Measurements from ENCODE around the gene ATAD2B.

Gene ATAD2B

DNA sequence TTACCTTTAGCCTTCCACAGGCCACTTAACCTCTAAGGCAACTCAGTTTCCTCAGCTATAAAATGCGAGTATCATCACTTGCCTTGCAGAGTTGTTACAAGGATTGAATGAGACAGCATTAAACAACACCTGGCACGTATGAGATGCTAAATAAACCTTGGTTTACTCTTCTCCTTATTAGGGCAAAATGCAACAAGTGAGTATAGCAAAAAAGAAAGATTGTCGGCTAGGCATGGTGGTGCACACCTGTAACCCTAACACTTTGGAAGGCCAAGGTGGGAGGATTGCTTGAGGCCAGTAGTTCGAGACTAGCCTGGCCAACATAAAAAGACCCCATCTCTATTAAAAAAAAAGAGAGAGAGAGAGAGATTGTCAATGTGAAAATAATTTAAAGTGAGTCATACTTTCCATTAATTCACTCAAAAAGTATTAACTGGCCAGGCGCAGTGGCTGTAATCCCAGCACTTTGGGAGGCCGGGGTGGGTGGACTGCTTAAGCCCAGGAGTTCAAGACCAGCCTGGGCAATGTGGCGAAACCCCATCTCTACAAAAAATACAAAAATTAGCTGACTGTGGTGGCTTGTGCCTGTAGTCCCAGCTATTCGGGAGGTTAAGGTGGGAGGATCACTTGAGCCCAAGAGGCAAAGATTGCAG, 8.0 kb downstream of the ATAD2B start:
- Histone ChIP-seq H3K4me2 (ENCODE audit: low read length) (no peak overlapping the region), H3K27ac (ENCODE audit: low read length) (no peak overlapping the region), H3K27me3 (ENCODE audit: low read depth, low read length) (0 out of 2 replicates have a peak, but pooled peaks cover 3% of the 10 kb centered on the region), H3K9ac (ENCODE audit: low read length) (no peak overlapping the region), H3K9me3 (ENCODE audit: insufficient read depth, low read length) (no peaks in the 10 kb centered on the region), H3K4me3 (ENCODE audit: low read length) (no peak overlapping the region), H3K79me2 (ENCODE audit: low read length) (peaks cover 70% of the 10 kb centered on the region), H4K20me1 (ENCODE audit: insufficient read depth, low read length) (peaks cover 54% of the 10 kb centered on the region), H2AFZ (ENCODE audit: low read depth, low read length) (no peak overlapping the region), H3K36me3 (replicated peaks; ENCODE audit: low read depth, low read length) (no peaks in the 10 kb centered on the region), H3K4me1 (ENCODE audit: low read length) (peaks cover 7% of the 10 kb centered on the region; the same call in 1 of the 2 replicates)
- TF ChIP-seq, protein P1, sequence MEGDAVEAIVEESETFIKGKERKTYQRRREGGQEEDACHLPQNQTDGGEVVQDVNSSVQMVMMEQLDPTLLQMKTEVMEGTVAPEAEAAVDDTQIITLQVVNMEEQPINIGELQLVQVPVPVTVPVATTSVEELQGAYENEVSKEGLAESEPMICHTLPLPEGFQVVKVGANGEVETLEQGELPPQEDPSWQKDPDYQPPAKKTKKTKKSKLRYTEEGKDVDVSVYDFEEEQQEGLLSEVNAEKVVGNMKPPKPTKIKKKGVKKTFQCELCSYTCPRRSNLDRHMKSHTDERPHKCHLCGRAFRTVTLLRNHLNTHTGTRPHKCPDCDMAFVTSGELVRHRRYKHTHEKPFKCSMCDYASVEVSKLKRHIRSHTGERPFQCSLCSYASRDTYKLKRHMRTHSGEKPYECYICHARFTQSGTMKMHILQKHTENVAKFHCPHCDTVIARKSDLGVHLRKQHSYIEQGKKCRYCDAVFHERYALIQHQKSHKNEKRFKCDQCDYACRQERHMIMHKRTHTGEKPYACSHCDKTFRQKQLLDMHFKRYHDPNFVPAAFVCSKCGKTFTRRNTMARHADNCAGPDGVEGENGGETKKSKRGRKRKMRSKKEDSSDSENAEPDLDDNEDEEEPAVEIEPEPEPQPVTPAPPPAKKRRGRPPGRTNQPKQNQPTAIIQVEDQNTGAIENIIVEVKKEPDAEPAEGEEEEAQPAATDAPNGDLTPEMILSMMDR (IDR thresholded peaks at IDR 0.05; ENCODE audit: low read depth, low read length) = no peak
- no peak for TF ChIP-seq EZH2phosphoT487 (IDR thresholded peaks at IDR 0.05; ENCODE audit: low read depth)

DNA sequence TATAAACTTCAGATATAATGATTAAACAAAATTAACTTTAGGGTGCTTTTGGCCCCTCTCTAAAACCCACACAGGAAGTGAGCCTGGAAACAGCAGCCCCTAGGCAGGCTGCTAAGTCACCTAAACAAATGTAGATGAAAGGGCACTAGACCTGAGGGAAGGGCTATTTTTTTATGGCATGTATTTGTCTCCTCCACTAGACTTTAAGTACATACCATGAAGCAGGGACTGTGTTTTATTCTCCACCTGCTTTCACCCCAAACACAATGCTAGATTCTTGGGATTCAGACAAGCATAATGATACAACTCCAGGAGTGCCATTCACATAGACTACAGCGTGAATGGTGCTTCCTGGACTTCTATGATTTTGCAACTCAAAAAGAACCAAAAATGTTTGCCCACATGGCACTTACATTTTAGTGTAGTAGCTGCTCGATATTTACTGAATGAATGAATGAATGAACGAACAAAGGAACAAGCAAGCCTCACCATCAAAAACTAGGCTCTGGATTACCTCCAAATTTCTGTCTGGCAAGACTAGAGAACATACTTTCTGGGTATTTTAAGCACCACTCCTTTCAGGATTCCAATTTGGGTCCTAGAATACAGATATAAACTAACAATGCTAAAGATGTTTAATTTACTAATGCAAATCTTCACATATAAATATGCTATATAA, 10.1 kb downstream of the ATAD2B start:
- no peak overlapping the region for H3K4me2 ChIP-seq (ENCODE audit: low read length)
- no peaks in the 10 kb centered on the region for H3K36me3 ChIP-seq (replicated peaks; ENCODE audit: low read depth, low read length)
- no peak overlapping the region for H3K27ac ChIP-seq (ENCODE audit: low read length)
- peaks cover 7% of the 10 kb centered on the region; the same call in 1 of the 2 replicates for H3K4me1 ChIP-seq (ENCODE audit: low read length)
- H3K27me3 ChIP-seq (ENCODE audit: low read depth, low read length) = no peaks in the 10 kb centered on the region
- H3K9me3 ChIP-seq (ENCODE audit: insufficient read depth, low read length) = no peaks in the 10 kb centered on the region
- H3K4me3 ChIP-seq (ENCODE audit: low read length) = no peak overlapping the region
- TF ChIP-seq, protein P1 (IDR thresholded peaks at IDR 0.05; ENCODE audit: low read depth, low read length) = no peak
- TF ChIP-seq EZH2phosphoT487 (IDR thresholded peaks at IDR 0.05; ENCODE audit: low read depth) = no peak
- H4K20me1 ChIP-seq (ENCODE audit: insufficient read depth, low read length) = peaks cover 46% of the 10 kb centered on the region
- peaks cover 64% of the 10 kb centered on the region for H3K79me2 ChIP-seq (ENCODE audit: low read length)
- no peak overlapping the region for H3K9ac ChIP-seq (ENCODE audit: low read length)
- H2AFZ ChIP-seq (ENCODE audit: low read depth, low read length) = no peak overlapping the region

DNA sequence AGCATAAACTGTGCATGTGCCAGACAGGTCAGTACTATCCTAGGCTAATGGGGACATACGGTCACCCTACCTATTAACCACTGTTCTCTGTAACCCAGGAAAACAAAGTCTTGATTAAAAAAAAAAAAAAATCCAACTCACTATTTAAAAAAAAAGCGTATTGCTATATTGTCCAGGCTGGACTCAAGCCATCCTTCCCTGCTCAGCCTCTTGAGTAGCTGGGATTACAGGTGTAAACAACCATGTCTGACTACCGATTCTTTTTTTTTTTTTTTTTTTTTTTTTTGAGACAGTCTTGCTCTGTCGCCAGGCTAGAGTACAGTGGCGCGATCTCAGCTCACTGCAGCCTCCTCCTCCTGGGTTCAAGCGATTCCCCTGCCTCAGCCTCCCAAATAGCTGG, 11.6 kb downstream of the ATAD2B start:
- H3K79me2 ChIP-seq (ENCODE audit: low read length) = peaks cover 58% of the 10 kb centered on the region
- H3K36me3 ChIP-seq (replicated peaks; ENCODE audit: low read depth, low read length) = no peaks in the 10 kb centered on the region
- H2AFZ ChIP-seq (ENCODE audit: low read depth, low read length) = no peak overlapping the region
- H4K20me1 ChIP-seq (ENCODE audit: insufficient read depth, low read length) = peaks cover 36% of the 10 kb centered on the region
- no peaks in the 10 kb centered on the region for H3K9me3 ChIP-seq (ENCODE audit: insufficient read depth, low read length)
- no peak for TF ChIP-seq EZH2phosphoT487 (IDR thresholded peaks at IDR 0.05; ENCODE audit: low read depth)
- TF ChIP-seq, protein P1 (IDR thresholded peaks at IDR 0.05; ENCODE audit: low read depth, low read length) = no peak
- no peak overlapping the region for H3K27ac ChIP-seq (ENCODE audit: low read length)
- no peak overlapping the region for H3K9ac ChIP-seq (ENCODE audit: low read length)
- H3K27me3 ChIP-seq (ENCODE audit: low read depth, low read length) = no peaks in the 10 kb centered on the region
- H3K4me3 ChIP-seq (ENCODE audit: low read length) = no peak overlapping the region
- H3K4me1 ChIP-seq (ENCODE audit: low read length) = peaks cover 7% of the 10 kb centered on the region; the same call in 1 of the 2 replicates
- H3K4me2 ChIP-seq (ENCODE audit: low read length) = no peak overlapping the region

DNA sequence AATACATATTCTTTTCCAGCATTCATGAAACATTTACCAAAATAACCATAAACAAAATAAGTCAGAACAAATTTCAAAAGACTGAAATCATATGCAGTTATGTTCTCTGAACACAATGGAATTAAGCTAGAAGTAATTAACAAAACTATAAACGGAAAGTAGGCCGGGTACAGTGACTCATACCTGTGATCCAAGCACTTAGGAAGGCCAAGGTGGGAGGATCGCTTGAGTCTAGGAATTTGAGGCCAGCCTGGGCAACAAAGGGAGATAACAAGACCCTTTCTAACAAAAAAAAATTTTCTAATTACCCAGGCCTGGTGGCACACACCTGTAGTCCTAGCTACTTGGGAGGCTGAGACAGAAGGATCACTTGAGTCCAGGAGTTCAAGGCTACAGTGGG, 14.9 kb downstream of the ATAD2B start:
- Histone ChIP-seq H2AFZ (ENCODE audit: low read depth, low read length) (no peak overlapping the region), H3K27ac (ENCODE audit: low read length) (no peak overlapping the region), H3K9me3 (ENCODE audit: insufficient read depth, low read length) (no peaks in the 10 kb centered on the region), H3K79me2 (ENCODE audit: low read length) (peaks cover 39% of the 10 kb centered on the region), H3K27me3 (ENCODE audit: low read depth, low read length) (no peaks in the 10 kb centered on the region), H3K4me3 (ENCODE audit: low read length) (no peak overlapping the region), H3K9ac (ENCODE audit: low read length) (no peak overlapping the region), H4K20me1 (ENCODE audit: insufficient read depth, low read length) (peaks cover 20% of the 10 kb centered on the region), H3K36me3 (replicated peaks; ENCODE audit: low read depth, low read length) (no peaks in the 10 kb centered on the region), H3K4me2 (ENCODE audit: low read length) (no peak overlapping the region), H3K4me1 (ENCODE audit: low read length) (peaks cover 6% of the 10 kb centered on the region; the same call in 1 of the 2 replicates)
- TF ChIP-seq, protein P1 (IDR thresholded peaks at IDR 0.05; ENCODE audit: low read depth, low read length) = no peak
- no peak for TF ChIP-seq EZH2phosphoT487 (IDR thresholded peaks at IDR 0.05; ENCODE audit: low read depth)
